Peyer's patch (tissue), 4 donors: Measurements from ENCODE around the gene PCNA.

ENCODE experiments used
- POLR2A ChIP-seq, 2 donors: fragments of 450-650 bp; IDR thresholded peaks; one replicate each; pipeline ENCODE4 v1.5.1; 2017; ENCODE audit warnings: antibody characterized with exemption in 2 of 2, mild to moderate bottlenecking in 2 of 2, moderate library complexity in 2 of 2
- TF ChIP-seq, protein P1 (sequence below), 6 experiments: fragments of 450-650 bp in 4 of 6; fragments of 200-600 bp in 2 of 6; sonication (generic) in 1 of 6; IDR thresholded peaks; one replicate each; pipeline ENCODE4 v1.5.1; 2017 to 2019; ENCODE audit warnings: antibody characterized with exemption in 6 of 6, mild to moderate bottlenecking in 3 of 6, moderate library complexity in 1 of 6

DNA sequence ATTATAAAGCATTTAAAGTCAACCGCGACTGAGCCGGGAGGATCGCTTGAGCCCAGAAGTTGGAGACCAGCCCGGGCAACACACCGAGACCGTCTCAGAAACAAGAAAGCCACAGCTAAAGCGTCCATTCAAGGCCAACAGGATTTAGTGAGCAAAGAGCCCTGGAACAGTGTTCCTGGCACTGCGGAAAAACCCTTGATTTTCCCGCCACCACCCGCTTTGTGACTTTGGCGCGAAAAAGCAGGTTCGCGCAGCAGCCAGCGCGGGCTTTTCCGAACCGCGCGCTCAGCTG lies 669 bp downstream of the PCNA start:
- TF ChIP-seq, protein P1, sequence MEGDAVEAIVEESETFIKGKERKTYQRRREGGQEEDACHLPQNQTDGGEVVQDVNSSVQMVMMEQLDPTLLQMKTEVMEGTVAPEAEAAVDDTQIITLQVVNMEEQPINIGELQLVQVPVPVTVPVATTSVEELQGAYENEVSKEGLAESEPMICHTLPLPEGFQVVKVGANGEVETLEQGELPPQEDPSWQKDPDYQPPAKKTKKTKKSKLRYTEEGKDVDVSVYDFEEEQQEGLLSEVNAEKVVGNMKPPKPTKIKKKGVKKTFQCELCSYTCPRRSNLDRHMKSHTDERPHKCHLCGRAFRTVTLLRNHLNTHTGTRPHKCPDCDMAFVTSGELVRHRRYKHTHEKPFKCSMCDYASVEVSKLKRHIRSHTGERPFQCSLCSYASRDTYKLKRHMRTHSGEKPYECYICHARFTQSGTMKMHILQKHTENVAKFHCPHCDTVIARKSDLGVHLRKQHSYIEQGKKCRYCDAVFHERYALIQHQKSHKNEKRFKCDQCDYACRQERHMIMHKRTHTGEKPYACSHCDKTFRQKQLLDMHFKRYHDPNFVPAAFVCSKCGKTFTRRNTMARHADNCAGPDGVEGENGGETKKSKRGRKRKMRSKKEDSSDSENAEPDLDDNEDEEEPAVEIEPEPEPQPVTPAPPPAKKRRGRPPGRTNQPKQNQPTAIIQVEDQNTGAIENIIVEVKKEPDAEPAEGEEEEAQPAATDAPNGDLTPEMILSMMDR (IDR thresholded peaks at IDR 0.05), result no peak
- no peak for TF ChIP-seq POLR2A (IDR thresholded peaks at IDR 0.05)
